ENCODE data around the gene NSMF. TPM values are rescaled to one million over a fixed set of nuclear protein-coding genes. Genes with fewer than 3 reads are reported as not detected.

NSMF gene
- total and polyA plus RNA-seq, 10 of the 15 experiments (the other 5 are each of a cell fraction or from before 2014, with no cell fraction given): 0.13 to 44.3 (median 13.4) TPM

DNA sequence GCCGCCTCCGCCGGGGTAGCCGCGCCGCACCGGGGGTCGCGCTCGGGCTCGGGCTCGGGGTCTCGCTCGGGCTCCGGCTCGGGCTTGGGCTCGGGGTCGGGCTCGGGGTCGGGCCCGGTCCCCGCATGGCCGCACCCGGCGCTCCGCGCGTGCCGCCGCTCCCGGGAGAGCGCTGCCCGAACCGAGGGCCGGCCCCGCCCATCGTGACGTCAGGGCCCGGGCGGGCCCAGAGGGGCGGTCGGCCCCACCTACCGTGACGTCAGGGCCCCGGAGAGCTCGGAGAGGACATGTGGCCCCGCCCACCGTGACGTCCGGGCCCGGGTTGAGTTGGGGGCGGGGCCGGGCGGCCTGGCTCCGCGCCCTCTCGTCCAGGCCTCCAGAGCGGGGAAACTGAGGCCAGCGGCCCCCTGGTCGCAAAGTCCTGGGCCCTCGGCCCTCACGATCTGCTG lies at the start of gene NSMF (continued):
- TF ChIP-seq, protein P1, sequence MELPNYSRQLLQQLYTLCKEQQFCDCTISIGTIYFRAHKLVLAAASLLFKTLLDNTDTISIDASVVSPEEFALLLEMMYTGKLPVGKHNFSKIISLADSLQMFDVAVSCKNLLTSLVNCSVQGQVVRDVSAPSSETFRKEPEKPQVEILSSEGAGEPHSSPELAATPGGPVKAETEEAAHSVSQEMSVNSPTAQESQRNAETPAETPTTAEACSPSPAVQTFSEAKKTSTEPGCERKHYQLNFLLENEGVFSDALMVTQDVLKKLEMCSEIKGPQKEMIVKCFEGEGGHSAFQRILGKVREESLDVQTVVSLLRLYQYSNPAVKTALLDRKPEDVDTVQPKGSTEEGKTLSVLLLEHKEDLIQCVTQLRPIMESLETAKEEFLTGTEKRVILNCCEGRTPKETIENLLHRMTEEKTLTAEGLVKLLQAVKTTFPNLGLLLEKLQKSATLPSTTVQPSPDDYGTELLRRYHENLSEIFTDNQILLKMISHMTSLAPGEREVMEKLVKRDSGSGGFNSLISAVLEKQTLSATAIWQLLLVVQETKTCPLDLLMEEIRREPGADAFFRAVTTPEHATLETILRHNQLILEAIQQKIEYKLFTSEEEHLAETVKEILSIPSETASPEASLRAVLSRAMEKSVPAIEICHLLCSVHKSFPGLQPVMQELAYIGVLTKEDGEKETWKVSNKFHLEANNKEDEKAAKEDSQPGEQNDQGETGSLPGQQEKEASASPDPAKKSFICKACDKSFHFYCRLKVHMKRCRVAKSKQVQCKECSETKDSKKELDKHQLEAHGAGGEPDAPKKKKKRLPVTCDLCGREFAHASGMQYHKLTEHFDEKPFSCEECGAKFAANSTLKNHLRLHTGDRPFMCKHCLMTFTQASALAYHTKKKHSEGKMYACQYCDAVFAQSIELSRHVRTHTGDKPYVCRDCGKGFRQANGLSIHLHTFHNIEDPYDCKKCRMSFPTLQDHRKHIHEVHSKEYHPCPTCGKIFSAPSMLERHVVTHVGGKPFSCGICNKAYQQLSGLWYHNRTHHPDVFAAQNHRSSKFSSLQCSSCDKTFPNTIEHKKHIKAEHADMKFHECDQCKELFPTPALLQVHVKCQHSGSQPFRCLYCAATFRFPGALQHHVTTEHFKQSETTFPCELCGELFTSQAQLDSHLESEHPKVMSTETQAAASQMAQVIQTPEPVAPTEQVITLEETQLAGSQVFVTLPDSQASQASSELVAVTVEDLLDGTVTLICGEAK (IDR thresholded peaks at IDR 0.05; ENCODE audit: borderline replicate concordance): no peak
- TF ChIP-seq RB1 (IDR thresholded peaks at IDR 0.05; ENCODE audit: borderline replicate concordance) (0 out of 2 replicates have a peak, but pooled peaks have one; percentile 53), FOS (IDR thresholded peaks at IDR 0.05; ENCODE audit: borderline replicate concordance, extremely low read depth, insufficient read length) (no peak), SMC3 (IDR thresholded peaks at IDR 0.05; ENCODE audit: borderline replicate concordance, low read length) (no peak), CREM (IDR thresholded peaks at IDR 0.05; ENCODE audit: low read depth) (peak; percentile 78), SPI1 (IDR thresholded peaks at IDR 0.05; ENCODE audit: borderline replicate concordance, insufficient read depth, low read depth, low read length) (no peak), SREBF2 (IDR thresholded peaks at IDR 0.05; ENCODE audit: low read length) (no peak), YBX1 (IDR thresholded peaks at IDR 0.05) (no peak), MXI1 (IDR thresholded peaks at IDR 0.05; ENCODE audit: low read depth, low read length) (peak; percentile 55), RCOR1 (conservative IDR thresholded peaks at IDR 0.05; ENCODE audit: low read depth, low read length) (no peak), FOXK2 (IDR thresholded peaks at IDR 0.05) (no peak), EED (IDR thresholded peaks at IDR 0.05; ENCODE audit: low read depth) (no peak), YY1 (IDR thresholded peaks at IDR 0.05; ENCODE audit: low read depth, low read length) (peak; percentile 26; the same call in 1 of the 2 replicates)
- TF ChIP-seq, protein P2, sequence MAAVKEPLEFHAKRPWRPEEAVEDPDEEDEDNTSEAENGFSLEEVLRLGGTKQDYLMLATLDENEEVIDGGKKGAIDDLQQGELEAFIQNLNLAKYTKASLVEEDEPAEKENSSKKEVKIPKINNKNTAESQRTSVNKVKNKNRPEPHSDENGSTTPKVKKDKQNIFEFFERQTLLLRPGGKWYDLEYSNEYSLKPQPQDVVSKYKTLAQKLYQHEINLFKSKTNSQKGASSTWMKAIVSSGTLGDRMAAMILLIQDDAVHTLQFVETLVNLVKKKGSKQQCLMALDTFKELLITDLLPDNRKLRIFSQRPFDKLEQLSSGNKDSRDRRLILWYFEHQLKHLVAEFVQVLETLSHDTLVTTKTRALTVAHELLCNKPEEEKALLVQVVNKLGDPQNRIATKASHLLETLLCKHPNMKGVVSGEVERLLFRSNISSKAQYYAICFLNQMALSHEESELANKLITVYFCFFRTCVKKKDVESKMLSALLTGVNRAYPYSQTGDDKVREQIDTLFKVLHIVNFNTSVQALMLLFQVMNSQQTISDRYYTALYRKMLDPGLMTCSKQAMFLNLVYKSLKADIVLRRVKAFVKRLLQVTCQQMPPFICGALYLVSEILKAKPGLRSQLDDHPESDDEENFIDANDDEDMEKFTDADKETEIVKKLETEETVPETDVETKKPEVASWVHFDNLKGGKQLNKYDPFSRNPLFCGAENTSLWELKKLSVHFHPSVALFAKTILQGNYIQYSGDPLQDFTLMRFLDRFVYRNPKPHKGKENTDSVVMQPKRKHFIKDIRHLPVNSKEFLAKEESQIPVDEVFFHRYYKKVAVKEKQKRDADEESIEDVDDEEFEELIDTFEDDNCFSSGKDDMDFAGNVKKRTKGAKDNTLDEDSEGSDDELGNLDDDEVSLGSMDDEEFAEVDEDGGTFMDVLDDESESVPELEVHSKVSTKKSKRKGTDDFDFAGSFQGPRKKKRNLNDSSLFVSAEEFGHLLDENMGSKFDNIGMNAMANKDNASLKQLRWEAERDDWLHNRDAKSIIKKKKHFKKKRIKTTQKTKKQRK (IDR thresholded peaks at IDR 0.05; ENCODE audit: low read depth, low read length): no peak
- TF ChIP-seq, protein P3, sequence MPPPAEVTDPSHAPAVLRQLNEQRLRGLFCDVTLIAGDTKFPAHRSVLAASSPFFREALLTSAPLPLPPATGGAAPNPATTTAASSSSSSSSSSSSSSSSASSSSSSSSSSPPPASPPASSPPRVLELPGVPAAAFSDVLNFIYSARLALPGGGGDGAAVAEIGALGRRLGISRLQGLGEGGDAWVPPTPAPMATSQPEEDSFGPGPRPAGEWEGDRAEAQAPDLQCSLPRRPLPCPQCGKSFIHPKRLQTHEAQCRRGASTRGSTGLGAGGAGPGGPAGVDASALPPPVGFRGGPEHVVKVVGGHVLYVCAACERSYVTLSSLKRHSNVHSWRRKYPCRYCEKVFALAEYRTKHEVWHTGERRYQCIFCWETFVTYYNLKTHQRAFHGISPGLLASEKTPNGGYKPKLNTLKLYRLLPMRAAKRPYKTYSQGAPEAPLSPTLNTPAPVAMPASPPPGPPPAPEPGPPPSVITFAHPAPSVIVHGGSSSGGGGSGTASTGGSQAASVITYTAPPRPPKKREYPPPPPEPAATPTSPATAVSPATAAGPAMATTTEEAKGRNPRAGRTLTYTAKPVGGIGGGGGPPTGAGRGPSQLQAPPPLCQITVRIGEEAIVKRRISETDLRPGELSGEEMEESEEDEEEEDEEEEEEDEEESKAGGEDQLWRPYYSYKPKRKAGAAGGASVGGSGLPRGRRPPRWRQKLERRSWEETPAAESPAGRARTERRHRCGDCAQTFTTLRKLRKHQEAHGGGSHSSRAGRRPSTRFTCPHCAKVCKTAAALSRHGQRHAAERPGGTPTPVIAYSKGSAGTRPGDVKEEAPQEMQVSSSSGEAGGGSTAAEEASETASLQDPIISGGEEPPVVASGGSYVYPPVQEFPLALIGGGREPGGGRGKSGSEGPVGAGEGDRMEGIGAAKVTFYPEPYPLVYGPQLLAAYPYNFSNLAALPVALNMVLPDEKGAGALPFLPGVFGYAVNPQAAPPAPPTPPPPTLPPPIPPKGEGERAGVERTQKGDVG (CRISPR knock-in tag; IDR thresholded peaks at IDR 0.05): no peak
- TF ChIP-seq, protein P4, sequence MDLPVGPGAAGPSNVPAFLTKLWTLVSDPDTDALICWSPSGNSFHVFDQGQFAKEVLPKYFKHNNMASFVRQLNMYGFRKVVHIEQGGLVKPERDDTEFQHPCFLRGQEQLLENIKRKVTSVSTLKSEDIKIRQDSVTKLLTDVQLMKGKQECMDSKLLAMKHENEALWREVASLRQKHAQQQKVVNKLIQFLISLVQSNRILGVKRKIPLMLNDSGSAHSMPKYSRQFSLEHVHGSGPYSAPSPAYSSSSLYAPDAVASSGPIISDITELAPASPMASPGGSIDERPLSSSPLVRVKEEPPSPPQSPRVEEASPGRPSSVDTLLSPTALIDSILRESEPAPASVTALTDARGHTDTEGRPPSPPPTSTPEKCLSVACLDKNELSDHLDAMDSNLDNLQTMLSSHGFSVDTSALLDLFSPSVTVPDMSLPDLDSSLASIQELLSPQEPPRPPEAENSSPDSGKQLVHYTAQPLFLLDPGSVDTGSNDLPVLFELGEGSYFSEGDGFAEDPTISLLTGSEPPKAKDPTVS (IDR thresholded peaks at IDR 0.05; ENCODE audit: low read depth, low read length): no peak
